Tibial nerve (tissue), 3 donors: ENCODE measurements around the gene PDE6H.

Experiments used
- POLR2A ChIP-seq, 2 donors: fragments of 450-650 bp; IDR thresholded peaks; one replicate each; pipeline ENCODE4 v1.6.1; 2017; ENCODE audit warnings: antibody characterized with exemption in 2 of 2, mild to moderate bottlenecking in 2 of 2, moderate library complexity in 2 of 2
- TF ChIP-seq, protein P1 (sequence below), 5 experiments: fragments of 200-600 bp in 3 of 5; fragments of 450-650 bp in 2 of 5; sonication (generic) in 3 of 5; IDR thresholded peaks; one replicate each; pipeline ENCODE4 v1.5.1; 2016 to 2019; ENCODE audit warnings: antibody characterized with exemption in 5 of 5, mild to moderate bottlenecking in 3 of 5, moderate library complexity in 2 of 5

DNA sequence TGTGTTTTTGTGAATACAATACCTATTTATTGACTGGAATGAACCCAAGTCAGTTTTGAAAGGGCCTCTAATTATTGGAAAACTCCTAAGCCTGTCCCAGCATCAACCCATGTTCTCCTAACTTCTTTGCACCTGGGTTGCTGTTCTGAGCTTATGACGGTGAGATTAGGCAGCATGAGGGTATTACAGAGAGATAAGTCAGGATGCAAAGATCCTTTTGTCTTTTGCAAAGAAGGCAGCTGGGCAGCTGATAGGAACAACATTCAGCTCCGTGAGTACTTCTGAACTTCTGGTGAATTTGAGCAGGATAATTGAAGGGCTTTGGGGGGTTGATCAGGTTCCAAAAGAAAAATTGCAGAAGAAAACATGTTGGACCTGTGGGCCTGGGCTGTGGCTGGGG is at the start of gene PDE6H:
- no peak for TF ChIP-seq POLR2A (IDR thresholded peaks at IDR 0.05)
- TF ChIP-seq, protein P1, sequence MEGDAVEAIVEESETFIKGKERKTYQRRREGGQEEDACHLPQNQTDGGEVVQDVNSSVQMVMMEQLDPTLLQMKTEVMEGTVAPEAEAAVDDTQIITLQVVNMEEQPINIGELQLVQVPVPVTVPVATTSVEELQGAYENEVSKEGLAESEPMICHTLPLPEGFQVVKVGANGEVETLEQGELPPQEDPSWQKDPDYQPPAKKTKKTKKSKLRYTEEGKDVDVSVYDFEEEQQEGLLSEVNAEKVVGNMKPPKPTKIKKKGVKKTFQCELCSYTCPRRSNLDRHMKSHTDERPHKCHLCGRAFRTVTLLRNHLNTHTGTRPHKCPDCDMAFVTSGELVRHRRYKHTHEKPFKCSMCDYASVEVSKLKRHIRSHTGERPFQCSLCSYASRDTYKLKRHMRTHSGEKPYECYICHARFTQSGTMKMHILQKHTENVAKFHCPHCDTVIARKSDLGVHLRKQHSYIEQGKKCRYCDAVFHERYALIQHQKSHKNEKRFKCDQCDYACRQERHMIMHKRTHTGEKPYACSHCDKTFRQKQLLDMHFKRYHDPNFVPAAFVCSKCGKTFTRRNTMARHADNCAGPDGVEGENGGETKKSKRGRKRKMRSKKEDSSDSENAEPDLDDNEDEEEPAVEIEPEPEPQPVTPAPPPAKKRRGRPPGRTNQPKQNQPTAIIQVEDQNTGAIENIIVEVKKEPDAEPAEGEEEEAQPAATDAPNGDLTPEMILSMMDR (IDR thresholded peaks at IDR 0.05) = no peak
